Adipocyte (in vitro differentiated cells): Measurements from ENCODE around the gene MPPED1.
A peak's percentile ranks its signal among the peaks of the same experiment; 100 is the strongest.

Experiments
- DNase-seq: peaks from one replicate; pipeline ENCODE4 v3.0.0-alpha.2; 2015; ENCODE audit warnings: low read depth
- H3K27me3 ChIP-seq: replicated peaks from 2 replicates; pipeline ENCODE4 v1.7.0; 2013; ENCODE audit warnings: mild to moderate bottlenecking, low read length, moderate library complexity; ENCODE audit not compliant: control insufficient read depth, insufficient read depth
- H3K36me3 ChIP-seq: 2 replicates; pipeline ENCODE4 v1.7.0; 2013; ENCODE audit warnings: low read length, mild to moderate bottlenecking, moderate library complexity; ENCODE audit not compliant: control insufficient read depth, insufficient read depth, severe bottlenecking
- H3K4me1 ChIP-seq: 2 replicates; pipeline ENCODE4 v1.7.0; 2013; ENCODE audit warnings: mild to moderate bottlenecking, low read length, moderate library complexity; ENCODE audit not compliant: control insufficient read depth, insufficient read depth
- H3K4me3 ChIP-seq: 2 replicates; pipeline ENCODE4 v1.7.0; 2013; ENCODE audit warnings: mild to moderate bottlenecking, low read length, moderate library complexity
- H3K9ac ChIP-seq: 2 replicates; pipeline ENCODE4 v1.7.0; 2013; ENCODE audit warnings: mild to moderate bottlenecking, low read length, moderate library complexity
- H3K9me3 ChIP-seq: 2 replicates; pipeline ENCODE4 v1.7.0; 2013; ENCODE audit warnings: mild to moderate bottlenecking, low read length, moderate library complexity; ENCODE audit not compliant: control insufficient read depth

The MPPED1 gene

DNA sequence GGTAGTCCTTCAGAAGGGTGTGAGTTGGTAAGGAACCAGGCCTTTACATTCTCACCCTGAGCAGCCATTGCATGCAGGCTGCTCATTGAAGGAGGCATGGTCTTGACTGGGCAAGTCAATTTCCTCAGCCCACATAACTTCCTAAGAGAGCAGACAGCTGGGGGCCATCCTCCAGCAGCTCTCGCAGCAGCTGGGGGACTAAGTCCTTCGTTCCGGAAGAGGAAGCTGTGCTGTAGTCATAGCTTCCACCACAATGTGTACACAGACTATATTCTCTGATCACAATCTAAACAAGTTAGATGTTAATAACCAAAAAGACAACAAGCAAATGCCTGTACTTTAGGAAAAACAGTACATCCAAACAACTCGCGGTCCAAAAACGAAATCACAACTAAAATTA, 30.1 kb upstream of the MPPED1 start:
- Histone ChIP-seq H3K36me3 (no peaks in the 10 kb centered on the region), H3K27me3 (peaks cover 63% of the 10 kb centered on the region), H3K4me1 (no peaks in the 10 kb centered on the region), H3K9ac (no peak overlapping the region), H3K9me3 (peaks cover 24% of the 10 kb centered on the region), H3K4me3 (no peak overlapping the region)
- DNase-seq, result no peak

- Histone ChIP-seq H3K4me3 (no peak overlapping the region), H3K9ac (no peak overlapping the region), H3K36me3 (no peaks in the 10 kb centered on the region), H3K27me3 (peaks cover 63% of the 10 kb centered on the region), H3K9me3 (peaks cover 23% of the 10 kb centered on the region), H3K4me1 (no peaks in the 10 kb centered on the region)
- no peak for DNase-seq
Observed at GRCh38 chr22:43384863-43385262, 27.0 kb upstream of the MPPED1 start.

GRCh38 chr22:43385770-43386641, 25.8 kb upstream of the MPPED1 start:
- Histone ChIP-seq H3K9me3 (peaks cover 25% of the 10 kb centered on the region), H3K4me1 (no peaks in the 10 kb centered on the region), H3K27me3 (peaks cover 53% of the 10 kb centered on the region), H3K36me3 (no peaks in the 10 kb centered on the region), H3K4me3 (peak overlapping the region; percentile 33), H3K9ac (no peak overlapping the region)
- peak; percentile 90 for DNase-seq

DNA sequence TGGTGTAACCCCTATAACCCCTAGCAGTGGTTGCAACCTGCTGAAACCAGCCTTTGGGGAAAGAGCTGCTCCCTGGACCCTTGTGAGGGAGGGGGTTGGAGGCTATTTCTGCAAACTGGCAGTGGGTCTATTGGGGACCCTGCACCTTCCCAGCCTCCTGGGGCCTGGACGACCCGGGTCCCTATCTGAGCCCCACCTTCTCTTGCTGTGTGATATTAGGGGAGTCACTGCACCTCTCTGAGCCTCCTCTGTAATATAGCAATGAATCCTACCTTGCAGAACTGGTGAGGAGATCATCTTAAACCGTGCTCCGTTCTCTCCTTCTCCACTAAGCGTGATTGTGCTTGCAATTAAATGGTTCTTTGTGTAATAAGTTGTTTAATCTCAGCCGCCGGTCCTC, 24.0 kb upstream of the MPPED1 start:
- Histone ChIP-seq H3K4me3 (no peak overlapping the region), H3K4me1 (no peaks in the 10 kb centered on the region), H3K27me3 (peaks cover 46% of the 10 kb centered on the region), H3K9me3 (peaks cover 13% of the 10 kb centered on the region), H3K9ac (no peak overlapping the region), H3K36me3 (no peaks in the 10 kb centered on the region)
- no peak for DNase-seq

DNA sequence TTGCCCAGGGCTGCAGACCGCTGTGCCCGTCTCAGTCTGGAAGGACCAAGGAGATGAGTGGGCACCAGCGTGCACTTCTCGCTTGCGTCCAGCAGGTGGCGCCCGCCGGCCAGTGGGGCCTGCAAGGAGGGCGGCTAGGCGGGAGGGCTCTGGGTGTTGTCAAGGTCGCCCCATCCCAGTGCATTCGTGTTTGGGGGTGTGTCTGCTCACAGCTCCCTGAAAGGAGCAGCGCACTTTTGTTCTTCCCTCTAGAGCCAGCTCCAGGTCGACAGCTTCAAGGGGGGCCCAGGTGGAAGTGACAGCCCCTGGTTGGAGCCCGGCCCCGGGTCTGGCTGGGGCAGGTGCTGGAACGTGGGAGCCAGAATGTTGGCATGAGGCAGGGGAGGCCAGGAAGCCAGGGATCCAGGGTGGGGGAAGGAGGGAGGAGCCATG, 23.4 kb upstream of the MPPED1 start:
- Histone ChIP-seq H3K9ac (no peak overlapping the region), H3K27me3 (peaks cover 46% of the 10 kb centered on the region), H3K36me3 (no peaks in the 10 kb centered on the region), H3K9me3 (peaks cover 10% of the 10 kb centered on the region), H3K4me3 (no peak overlapping the region), H3K4me1 (no peaks in the 10 kb centered on the region)
- DNase-seq, result peak; percentile 82

DNA sequence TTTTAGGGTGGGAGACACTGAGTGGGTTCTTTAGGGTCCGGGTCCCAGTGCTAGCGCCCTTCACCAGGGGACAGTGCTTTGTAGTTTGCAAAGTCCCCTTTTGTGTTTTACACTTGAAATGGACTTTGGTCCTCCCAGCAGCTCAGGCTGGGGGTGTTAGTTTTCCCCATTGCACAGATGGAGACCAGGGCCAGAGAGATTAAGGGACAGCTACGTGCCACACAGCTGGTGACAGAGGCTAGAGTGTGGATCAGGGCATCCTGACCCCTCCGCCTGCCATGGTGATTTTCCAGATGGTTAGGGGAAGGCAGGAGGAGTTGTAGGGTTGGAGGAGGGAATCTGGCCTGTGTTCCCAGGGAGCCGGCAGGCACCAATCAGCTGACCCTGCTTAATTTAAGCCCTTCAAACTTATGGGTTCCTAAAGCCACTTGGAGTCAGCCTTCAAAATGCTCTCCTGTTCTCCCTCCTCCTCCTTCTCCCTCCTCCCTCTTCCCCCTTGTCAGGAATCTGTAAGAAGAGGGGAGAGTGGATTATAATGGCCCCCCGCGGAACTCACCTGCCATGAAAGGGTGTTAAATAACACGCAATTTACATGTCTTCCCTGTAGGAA, 22.5 kb upstream of the MPPED1 start:
- Histone ChIP-seq H3K9ac (no peak overlapping the region), H3K4me3 (no peak overlapping the region), H3K9me3 (peaks cover 10% of the 10 kb centered on the region), H3K36me3 (no peaks in the 10 kb centered on the region), H3K27me3 (peaks cover 48% of the 10 kb centered on the region), H3K4me1 (no peaks in the 10 kb centered on the region)
- DNase-seq, result no peak

DNA sequence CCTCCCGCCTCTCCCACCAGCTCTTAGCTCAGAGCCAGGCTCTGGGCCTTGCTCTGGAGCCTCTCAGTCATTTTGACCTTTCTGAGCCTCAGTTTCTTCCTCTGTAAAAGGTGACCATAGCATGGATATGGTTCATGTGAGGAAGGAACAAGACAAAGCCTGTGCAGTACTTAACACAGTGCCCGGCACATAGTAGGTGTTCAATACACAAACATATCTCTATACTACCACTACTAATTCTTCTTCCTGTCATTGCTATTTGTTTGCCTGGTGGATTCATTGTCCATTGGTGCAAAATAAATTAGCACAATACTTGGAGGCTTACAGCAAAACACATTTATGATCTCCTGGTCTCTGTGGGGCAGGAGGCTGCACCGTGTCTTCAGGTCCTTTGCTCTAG, 21.6 kb upstream of the MPPED1 start:
- peaks cover 10% of the 10 kb centered on the region for H3K9me3 ChIP-seq
- no peak overlapping the region for H3K4me3 ChIP-seq
- DNase-seq, result no peak
- no peaks in the 10 kb centered on the region for H3K36me3 ChIP-seq
- H3K27me3 ChIP-seq, result peaks cover 39% of the 10 kb centered on the region
- H3K9ac ChIP-seq, result no peak overlapping the region
- H3K4me1 ChIP-seq, result no peaks in the 10 kb centered on the region

DNA sequence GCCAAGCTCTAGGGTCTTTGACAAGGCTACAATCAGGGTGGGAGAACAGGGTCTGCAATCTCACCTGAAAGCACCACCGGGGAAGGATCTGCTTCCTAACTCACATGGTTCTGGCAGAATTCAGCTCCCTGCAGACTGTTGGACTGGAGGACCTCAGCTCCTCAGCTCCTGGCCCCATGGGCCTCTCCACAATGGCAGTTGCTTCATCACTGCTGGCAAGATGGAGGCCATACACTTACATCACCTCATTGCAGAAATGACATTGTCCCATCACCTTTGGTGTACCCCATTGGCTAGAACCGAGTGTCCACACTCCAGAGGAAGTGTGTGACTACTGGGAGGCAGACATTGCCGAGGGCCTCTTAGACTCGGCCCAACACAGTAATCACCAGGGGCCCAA, 20.9 kb upstream of the MPPED1 start:
- H3K36me3 ChIP-seq, result no peaks in the 10 kb centered on the region
- H3K4me3 ChIP-seq, result no peak overlapping the region
- H3K9ac ChIP-seq, result no peak overlapping the region
- no peaks in the 10 kb centered on the region for H3K4me1 ChIP-seq
- no peak for DNase-seq
- peaks cover 10% of the 10 kb centered on the region for H3K9me3 ChIP-seq
- peaks cover 40% of the 10 kb centered on the region for H3K27me3 ChIP-seq

GRCh38 chr22:43391306-43391705, 20.5 kb upstream of the MPPED1 start:
- H3K4me1 ChIP-seq, result no peaks in the 10 kb centered on the region
- no peak overlapping the region for H3K4me3 ChIP-seq
- no peak for DNase-seq
- no peak overlapping the region for H3K9ac ChIP-seq
- peaks cover 40% of the 10 kb centered on the region for H3K27me3 ChIP-seq
- H3K9me3 ChIP-seq, result peaks cover 10% of the 10 kb centered on the region
- no peaks in the 10 kb centered on the region for H3K36me3 ChIP-seq

DNA sequence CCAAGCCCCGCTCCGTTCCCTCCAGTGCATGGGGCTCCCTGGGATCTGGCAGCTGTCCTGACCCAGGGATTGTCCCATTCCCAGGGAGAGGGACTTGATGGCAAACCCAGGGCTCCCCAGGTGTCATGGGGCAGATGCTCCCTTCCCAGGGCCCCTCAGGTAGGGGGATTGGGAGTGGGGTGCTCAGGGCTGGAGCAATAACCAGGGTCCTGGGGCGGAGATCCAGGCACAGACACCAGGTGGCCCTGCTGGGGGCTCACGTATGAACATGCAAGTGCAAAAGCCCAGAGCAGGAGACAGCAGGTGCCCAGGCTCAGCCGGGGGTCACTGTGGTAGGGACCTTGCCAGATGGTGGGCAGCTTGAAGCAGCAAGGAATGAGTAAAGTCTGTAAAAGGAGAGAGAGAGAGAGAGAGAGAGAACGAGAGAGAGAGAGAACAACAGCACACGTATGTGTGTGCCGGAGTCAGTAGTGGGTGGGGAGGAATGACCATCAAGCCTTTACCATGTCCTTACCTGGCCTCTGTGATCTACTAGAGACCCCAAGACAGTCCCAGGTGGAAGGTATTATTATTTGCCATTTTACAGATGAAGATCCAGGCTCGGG, 19.3 kb upstream of the MPPED1 start:
- Histone ChIP-seq H3K9me3 (peaks cover 10% of the 10 kb centered on the region), H3K36me3 (no peaks in the 10 kb centered on the region), H3K9ac (no peak overlapping the region), H3K27me3 (peaks cover 38% of the 10 kb centered on the region), H3K4me3 (no peak overlapping the region), H3K4me1 (no peaks in the 10 kb centered on the region)
- no peak for DNase-seq

- peaks cover 39% of the 10 kb centered on the region for H3K27me3 ChIP-seq
Observed at GRCh38 chr22:43393132-43393843, 18.5 kb upstream of the MPPED1 start.

More at GRCh38 chr22:43393132-43393843, 18.5 kb upstream of the MPPED1 start:
- no peak for DNase-seq
- H3K36me3 ChIP-seq, result no peaks in the 10 kb centered on the region
- H3K4me1 ChIP-seq, result no peaks in the 10 kb centered on the region
- H3K4me3 ChIP-seq, result no peak overlapping the region
- peaks cover 10% of the 10 kb centered on the region for H3K9me3 ChIP-seq
- no peak overlapping the region for H3K9ac ChIP-seq
